ENCODE data around the gene ZNF516. TPM values are rescaled to one million over a fixed set of nuclear protein-coding genes. Genes with fewer than 3 reads are reported as not detected.

ZNF516 gene
- total RNA-seq, 1 experiment from 2014 or later = 28.3 TPM

DNA sequence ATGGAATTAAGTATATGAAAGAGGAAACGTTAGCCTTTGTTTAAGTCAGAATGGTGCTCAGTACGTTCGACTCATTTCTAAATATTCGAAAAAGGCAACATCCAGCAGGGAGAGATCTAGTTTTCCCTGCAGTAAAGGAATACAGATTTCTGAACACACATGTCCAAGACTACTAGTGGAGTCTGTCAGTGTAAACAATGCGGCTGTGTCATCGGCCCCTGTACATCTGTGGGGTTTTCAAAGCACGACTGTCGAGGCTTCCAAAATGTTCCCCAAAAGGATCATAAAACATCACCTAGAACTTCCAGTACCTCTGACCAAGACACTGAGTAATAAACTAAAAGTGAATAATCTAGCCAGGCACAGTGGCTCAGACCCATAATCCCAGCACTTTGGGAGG, 112.8 kb downstream of the ZNF516 start:
- no TSS peak for BruUV-seq (replicated peaks)
- no peak for DNase-seq (ENCODE audit: unreplicated experiment)
- ChIA-PET CTCF (no interaction called here), POLR2A (no interaction called here)
- Mint-ChIP-seq H3K36me3 (ENCODE audit: insufficient read depth, unreplicated experiment) (peaks cover 9% of the 10 kb centered on the region), H3K27ac (ENCODE audit: low read depth, unreplicated experiment) (no peak overlapping the region), H3K27me3 (ENCODE audit: insufficient read depth, unreplicated experiment) (no peaks in the 10 kb centered on the region), H3K9me3 (ENCODE audit: unreplicated experiment) (no peaks in the 10 kb centered on the region), H3K4me3 (ENCODE audit: unreplicated experiment) (no peak overlapping the region), H3K4me1 (ENCODE audit: insufficient read depth, unreplicated experiment) (no peaks in the 10 kb centered on the region)
- intact Hi-C loops (cut with micrococcal nuclease) = no loop called here
- TF ChIP-seq, protein P1, sequence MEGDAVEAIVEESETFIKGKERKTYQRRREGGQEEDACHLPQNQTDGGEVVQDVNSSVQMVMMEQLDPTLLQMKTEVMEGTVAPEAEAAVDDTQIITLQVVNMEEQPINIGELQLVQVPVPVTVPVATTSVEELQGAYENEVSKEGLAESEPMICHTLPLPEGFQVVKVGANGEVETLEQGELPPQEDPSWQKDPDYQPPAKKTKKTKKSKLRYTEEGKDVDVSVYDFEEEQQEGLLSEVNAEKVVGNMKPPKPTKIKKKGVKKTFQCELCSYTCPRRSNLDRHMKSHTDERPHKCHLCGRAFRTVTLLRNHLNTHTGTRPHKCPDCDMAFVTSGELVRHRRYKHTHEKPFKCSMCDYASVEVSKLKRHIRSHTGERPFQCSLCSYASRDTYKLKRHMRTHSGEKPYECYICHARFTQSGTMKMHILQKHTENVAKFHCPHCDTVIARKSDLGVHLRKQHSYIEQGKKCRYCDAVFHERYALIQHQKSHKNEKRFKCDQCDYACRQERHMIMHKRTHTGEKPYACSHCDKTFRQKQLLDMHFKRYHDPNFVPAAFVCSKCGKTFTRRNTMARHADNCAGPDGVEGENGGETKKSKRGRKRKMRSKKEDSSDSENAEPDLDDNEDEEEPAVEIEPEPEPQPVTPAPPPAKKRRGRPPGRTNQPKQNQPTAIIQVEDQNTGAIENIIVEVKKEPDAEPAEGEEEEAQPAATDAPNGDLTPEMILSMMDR (IDR thresholded peaks at IDR 0.05; ENCODE audit: unreplicated experiment) = no peak

- Mint-ChIP-seq H3K27me3 (ENCODE audit: insufficient read depth, unreplicated experiment) (no peaks in the 10 kb centered on the region), H3K27ac (ENCODE audit: low read depth, unreplicated experiment) (peak overlapping the region; percentile 75), H3K4me1 (ENCODE audit: insufficient read depth, unreplicated experiment) (peaks cover 2% of the 10 kb centered on the region), H3K4me3 (ENCODE audit: unreplicated experiment) (no peak overlapping the region), H3K9me3 (ENCODE audit: unreplicated experiment) (no peaks in the 10 kb centered on the region), H3K36me3 (ENCODE audit: insufficient read depth, unreplicated experiment) (peaks cover 15% of the 10 kb centered on the region)
- no TSS peak for BruUV-seq (replicated peaks)
- CTCF ChIA-PET = interaction anchor here (0.6 to 1.4 kb wide), 3 partner anchors 16 to 1092 kb away, joined by 4 to 7 read pairs (median 4); no protein-coding TSS in a partner anchor
- TF ChIP-seq, protein P1 (IDR thresholded peaks at IDR 0.05; ENCODE audit: unreplicated experiment) = no peak
- POLR2A ChIA-PET = no interaction called here
- DNase-seq (ENCODE audit: unreplicated experiment) = no peak
- intact Hi-C loops (cut with micrococcal nuclease) = no loop called here
Observed at GRCh38 chr18:76380791-76381405, 114.1 kb downstream of the ZNF516 start.

DNA sequence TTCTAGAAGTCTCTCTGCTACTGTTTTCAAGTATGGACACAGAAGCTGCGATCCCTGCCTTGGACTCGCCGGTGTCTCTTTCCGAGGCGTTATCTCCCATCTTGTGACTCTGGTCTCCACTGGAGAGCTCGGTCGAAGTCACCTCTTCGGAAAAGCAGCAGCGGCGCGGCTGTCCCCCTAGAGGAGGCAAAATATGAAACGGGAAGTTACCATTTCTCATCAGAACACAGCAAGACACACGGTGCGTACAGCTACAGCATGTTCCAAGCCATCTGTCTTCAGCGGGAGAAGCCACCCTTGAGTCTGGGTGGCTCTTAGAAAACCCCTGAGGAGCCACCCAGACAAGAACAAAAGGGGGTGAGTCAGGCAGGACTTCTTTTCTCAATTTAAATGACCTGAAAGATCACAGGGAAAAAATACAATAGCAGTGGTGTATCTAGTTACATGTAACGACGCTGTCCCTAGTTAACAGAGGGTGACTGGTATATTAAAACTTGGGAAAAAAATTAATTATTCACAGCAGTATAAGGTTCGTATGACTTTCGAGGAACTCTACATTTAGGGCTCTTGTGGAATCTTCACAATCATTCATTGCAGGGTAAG, 114.8 kb downstream of the ZNF516 start:
- ChIA-PET CTCF (interaction anchor here (0.6 to 1.4 kb wide), 4 partner anchors 15 to 1780 kb away, joined by 3 to 7 read pairs (median 4); no protein-coding TSS in a partner anchor), POLR2A (no interaction called here)
- H3K9me3 Mint-ChIP-seq (ENCODE audit: unreplicated experiment) = no peaks in the 10 kb centered on the region
- no peak overlapping the region for H3K4me3 Mint-ChIP-seq (ENCODE audit: unreplicated experiment)
- no TSS peak for BruUV-seq (replicated peaks)
- H3K27ac Mint-ChIP-seq (ENCODE audit: low read depth, unreplicated experiment) = peak overlapping the region; percentile 75
- peaks cover 8% of the 10 kb centered on the region for H3K4me1 Mint-ChIP-seq (ENCODE audit: insufficient read depth, unreplicated experiment)
- no peak for DNase-seq (ENCODE audit: unreplicated experiment)
- peaks cover 15% of the 10 kb centered on the region for H3K36me3 Mint-ChIP-seq (ENCODE audit: insufficient read depth, unreplicated experiment)
- intact Hi-C loops (cut with micrococcal nuclease) = no loop called here
- no peaks in the 10 kb centered on the region for H3K27me3 Mint-ChIP-seq (ENCODE audit: insufficient read depth, unreplicated experiment)
- TF ChIP-seq, protein P1 (IDR thresholded peaks at IDR 0.05; ENCODE audit: unreplicated experiment) = no peak

DNA sequence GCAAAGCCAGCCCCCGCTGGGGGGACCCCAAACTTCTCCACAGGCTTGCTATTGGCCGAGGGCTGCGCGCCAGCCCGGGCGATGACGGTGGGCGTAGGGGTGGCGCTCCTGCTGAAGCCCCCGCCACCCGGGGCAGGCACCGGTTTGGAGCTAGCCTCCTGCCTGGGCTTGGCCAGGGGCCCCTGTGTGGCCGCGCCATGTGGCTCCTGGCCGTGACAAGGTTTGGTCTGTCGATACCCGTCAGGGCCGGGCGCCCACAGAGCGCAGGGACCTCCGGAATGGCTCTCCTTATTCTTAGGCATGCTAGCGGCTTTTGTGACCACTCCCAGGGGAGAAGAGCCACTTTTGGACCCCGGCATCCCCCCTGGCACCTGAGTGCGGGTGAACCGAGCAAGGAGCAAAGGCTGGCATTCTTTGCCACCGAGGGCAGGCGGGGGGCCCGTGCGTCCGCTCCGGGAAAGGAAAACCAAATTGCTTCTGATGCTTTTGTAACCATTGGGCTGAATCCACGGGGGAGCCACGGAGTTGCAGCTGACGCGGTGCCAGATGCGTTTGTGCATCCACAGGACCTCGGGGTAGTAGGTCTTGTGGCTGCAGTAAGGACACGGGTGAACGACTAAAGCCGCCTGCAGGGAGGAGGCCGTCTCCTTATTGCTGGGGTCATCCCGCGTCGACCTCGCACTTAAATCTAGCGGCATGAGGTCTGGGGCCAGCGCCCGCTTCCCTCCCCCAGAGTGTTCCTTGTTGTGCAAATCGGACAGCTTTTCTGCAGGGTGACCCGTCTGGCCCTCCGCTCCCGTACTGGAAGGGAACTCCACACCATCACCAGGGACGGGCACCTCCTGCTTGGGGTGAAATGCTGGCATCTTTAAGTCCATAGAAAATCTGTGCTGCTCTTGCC, 115.6 kb downstream of the ZNF516 start:
- Mint-ChIP-seq H3K9me3 (ENCODE audit: unreplicated experiment) (no peaks in the 10 kb centered on the region), H3K27ac (ENCODE audit: low read depth, unreplicated experiment) (no peak overlapping the region), H3K4me3 (ENCODE audit: unreplicated experiment) (no peak overlapping the region), H3K36me3 (ENCODE audit: insufficient read depth, unreplicated experiment) (peaks cover 15% of the 10 kb centered on the region), H3K27me3 (ENCODE audit: insufficient read depth, unreplicated experiment) (no peaks in the 10 kb centered on the region), H3K4me1 (ENCODE audit: insufficient read depth, unreplicated experiment) (peaks cover 16% of the 10 kb centered on the region)
- ChIA-PET POLR2A (no interaction called here), CTCF (interaction anchor here (0.6 to 1.4 kb wide), 4 partner anchors 14 to 1779 kb away, joined by 3 to 7 read pairs (median 3); no protein-coding TSS in a partner anchor)
- intact Hi-C loops (cut with micrococcal nuclease) = no loop called here
- DNase-seq (ENCODE audit: unreplicated experiment) = no peak
- TF ChIP-seq, protein P1 (IDR thresholded peaks at IDR 0.05; ENCODE audit: unreplicated experiment) = no peak
- no TSS peak for BruUV-seq (replicated peaks)
